ENCODE results near the gene PCDH9. TPM values are rescaled to one million over a fixed set of nuclear protein-coding genes. Genes with fewer than 3 reads are reported as not detected.

Gene PCDH9
- polyA plus RNA-seq, 1 experiment = 3.3 TPM

DNA sequence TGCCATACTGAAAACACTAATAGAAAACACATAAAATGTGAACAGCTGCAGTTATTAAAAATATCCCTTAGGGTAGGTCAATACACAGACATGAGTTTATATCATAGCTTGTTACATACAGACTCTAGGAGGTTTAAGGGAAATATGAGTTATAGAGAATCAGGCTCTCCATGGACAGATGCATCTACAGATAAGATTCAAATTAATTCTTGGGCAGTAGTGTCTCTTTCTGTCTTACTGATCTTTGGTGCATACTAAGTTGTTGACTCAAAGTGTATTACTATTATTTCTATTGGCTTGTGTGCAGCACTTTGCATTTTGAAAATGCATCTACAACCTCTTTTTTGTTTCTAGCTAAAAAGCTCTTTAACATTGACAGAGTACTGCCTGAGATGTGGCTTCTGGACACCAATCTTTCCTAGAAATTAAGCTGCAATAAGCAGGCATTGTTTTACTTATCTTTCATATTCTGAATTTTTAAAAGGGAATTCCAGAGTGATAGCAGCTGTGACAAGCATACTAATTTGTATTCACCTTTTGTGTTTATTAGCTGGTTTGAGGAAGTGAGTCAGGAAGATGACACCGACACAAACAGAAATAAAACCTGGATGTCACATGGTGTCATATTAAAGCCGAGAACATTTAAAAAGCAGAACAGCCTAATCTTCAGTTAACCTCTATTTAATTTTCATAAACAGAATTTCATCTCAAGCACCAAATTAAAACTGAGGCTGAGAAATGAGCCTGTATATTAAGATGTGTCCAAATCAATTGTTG is 399.0 kb downstream of the PCDH9 start:
- Histone ChIP-seq H3K9me3 (ENCODE audit: control insufficient read depth, insufficient read depth, low read length) (no peaks in the 10 kb centered on the region), H3K4me3 (ENCODE audit: low read depth, low read length) (no peak overlapping the region), H3K27me3 (ENCODE audit: control insufficient read depth, insufficient read depth, low read length) (no peaks in the 10 kb centered on the region), H3K27ac (ENCODE audit: low read depth, low read length) (no peak overlapping the region)
- DNase-seq (ENCODE audit: low read depth, low spot score) = no peak
- ChIA-PET CTCF (no interaction called here), POLR2A (no interaction called here)
- TF ChIP-seq, protein P1, sequence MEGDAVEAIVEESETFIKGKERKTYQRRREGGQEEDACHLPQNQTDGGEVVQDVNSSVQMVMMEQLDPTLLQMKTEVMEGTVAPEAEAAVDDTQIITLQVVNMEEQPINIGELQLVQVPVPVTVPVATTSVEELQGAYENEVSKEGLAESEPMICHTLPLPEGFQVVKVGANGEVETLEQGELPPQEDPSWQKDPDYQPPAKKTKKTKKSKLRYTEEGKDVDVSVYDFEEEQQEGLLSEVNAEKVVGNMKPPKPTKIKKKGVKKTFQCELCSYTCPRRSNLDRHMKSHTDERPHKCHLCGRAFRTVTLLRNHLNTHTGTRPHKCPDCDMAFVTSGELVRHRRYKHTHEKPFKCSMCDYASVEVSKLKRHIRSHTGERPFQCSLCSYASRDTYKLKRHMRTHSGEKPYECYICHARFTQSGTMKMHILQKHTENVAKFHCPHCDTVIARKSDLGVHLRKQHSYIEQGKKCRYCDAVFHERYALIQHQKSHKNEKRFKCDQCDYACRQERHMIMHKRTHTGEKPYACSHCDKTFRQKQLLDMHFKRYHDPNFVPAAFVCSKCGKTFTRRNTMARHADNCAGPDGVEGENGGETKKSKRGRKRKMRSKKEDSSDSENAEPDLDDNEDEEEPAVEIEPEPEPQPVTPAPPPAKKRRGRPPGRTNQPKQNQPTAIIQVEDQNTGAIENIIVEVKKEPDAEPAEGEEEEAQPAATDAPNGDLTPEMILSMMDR (IDR thresholded peaks at IDR 0.05; ENCODE audit: low read depth, low read length) = no peak

DNA sequence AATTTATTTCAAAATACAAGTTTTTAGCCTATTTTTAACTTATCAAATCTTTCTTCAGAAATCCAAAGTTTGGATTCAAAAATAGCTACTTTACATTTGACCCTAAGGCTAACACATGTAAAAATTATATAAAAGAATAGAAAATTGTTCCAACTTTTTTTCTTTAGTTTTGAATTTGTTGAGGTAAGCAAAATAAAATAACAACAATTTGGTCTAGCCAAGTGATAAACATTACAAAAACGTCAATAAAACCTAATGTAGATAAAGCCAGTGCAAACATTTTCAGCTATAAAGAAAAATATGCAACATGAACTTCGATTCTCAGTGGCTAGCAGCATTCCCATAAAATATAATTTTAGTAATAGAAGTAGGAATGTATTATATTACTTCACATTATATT is 400.3 kb downstream of the PCDH9 start:
- POLR2A ChIA-PET = no interaction called here
- Histone ChIP-seq H3K9me3 (ENCODE audit: control insufficient read depth, insufficient read depth, low read length) (no peaks in the 10 kb centered on the region), H3K27ac (ENCODE audit: low read depth, low read length) (no peak overlapping the region), H3K4me3 (ENCODE audit: low read depth, low read length) (no peak overlapping the region), H3K27me3 (ENCODE audit: control insufficient read depth, insufficient read depth, low read length) (no peaks in the 10 kb centered on the region)
- TF ChIP-seq, protein P1 (IDR thresholded peaks at IDR 0.05; ENCODE audit: low read depth, low read length) = no peak
- DNase-seq (ENCODE audit: low read depth, low spot score) = no peak
- CTCF ChIA-PET = no interaction called here

DNA sequence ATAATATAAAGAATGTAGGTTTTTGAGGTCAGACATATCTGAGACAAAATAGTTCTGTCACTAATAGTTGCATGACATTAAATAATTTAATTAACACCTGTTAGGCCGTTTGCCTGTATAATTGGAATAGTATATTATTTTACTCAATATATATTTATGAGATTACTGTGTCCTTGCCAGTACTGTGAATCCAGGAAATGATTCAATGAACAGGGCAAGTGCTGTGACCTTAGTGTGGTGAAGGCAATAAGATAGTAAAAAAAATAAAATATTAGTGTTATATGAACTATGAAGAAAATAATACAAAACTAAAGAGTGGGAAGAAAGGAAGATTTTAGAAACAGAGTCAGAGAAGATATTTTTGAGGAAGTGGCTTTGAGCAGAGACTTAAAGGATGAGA is 403.7 kb downstream of the PCDH9 start:
- DNase-seq (ENCODE audit: low read depth, low spot score) = no peak
- TF ChIP-seq, protein P1 (IDR thresholded peaks at IDR 0.05; ENCODE audit: low read depth, low read length) = no peak
- CTCF ChIA-PET = no interaction called here
- no peak overlapping the region for H3K27ac ChIP-seq (ENCODE audit: low read depth, low read length)
- no peak overlapping the region for H3K4me3 ChIP-seq (ENCODE audit: low read depth, low read length)
- H3K27me3 ChIP-seq (ENCODE audit: control insufficient read depth, insufficient read depth, low read length) = no peaks in the 10 kb centered on the region
- POLR2A ChIA-PET = no interaction called here
- H3K9me3 ChIP-seq (ENCODE audit: control insufficient read depth, insufficient read depth, low read length) = no peaks in the 10 kb centered on the region

DNA sequence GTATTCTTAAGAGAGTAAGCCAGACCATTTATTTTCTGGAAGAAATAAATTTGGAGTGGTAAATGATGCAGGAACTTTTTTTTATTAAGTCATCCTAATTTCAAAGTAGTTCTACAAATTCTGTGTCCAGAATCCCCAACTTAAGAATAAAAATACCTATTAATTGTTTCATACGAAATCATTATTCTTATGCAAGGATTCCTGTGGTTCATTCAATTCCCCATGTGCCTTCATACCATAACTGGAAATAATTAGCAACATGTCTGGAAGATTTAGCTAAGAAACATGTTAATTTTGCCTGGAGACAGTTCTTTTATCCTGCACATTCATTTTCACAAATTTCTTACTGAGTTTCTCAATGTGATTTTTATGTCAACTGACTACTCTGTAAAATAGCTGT is 408.6 kb downstream of the PCDH9 start:
- Histone ChIP-seq H3K4me3 (ENCODE audit: low read depth, low read length) (no peak overlapping the region), H3K27me3 (ENCODE audit: control insufficient read depth, insufficient read depth, low read length) (no peaks in the 10 kb centered on the region), H3K9me3 (ENCODE audit: control insufficient read depth, insufficient read depth, low read length) (no peaks in the 10 kb centered on the region), H3K27ac (ENCODE audit: low read depth, low read length) (no peak overlapping the region)
- DNase-seq (ENCODE audit: low read depth, low spot score) = no peak
- TF ChIP-seq, protein P1 (IDR thresholded peaks at IDR 0.05; ENCODE audit: low read depth, low read length) = no peak
- ChIA-PET CTCF (interaction anchor here (0.9 kb wide), 1 partner anchor 231 kb away, joined by 3 read pairs; no protein-coding TSS in a partner anchor), POLR2A (no interaction called here)

DNA sequence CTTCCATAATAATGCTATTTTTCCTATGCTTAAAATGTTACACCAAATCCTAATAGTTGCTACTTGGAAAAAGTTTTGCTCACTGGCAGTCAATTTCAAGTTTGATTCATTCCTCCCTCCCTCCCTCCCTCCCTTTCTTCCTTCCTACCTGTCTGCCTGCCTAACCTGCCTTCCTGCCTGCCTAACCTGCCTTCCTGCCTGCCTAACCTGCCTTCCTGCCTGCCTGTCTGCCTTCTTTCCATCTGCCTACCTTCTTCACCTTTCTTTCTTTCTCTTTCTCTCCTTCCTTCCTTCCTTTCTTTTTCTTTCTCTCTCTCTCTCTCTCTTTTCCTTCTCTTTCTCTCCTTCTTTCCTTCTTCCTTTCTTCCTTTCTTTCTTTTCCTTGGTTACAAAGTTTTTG is 418.7 kb downstream of the PCDH9 start:
- H3K4me3 ChIP-seq (ENCODE audit: low read depth, low read length) = no peak overlapping the region
- TF ChIP-seq, protein P1 (IDR thresholded peaks at IDR 0.05; ENCODE audit: low read depth, low read length) = no peak
- H3K27ac ChIP-seq (ENCODE audit: low read depth, low read length) = no peak overlapping the region
- DNase-seq (ENCODE audit: low read depth, low spot score) = no peak
- ChIA-PET CTCF (no interaction called here), POLR2A (no interaction called here)
- H3K27me3 ChIP-seq (ENCODE audit: control insufficient read depth, insufficient read depth, low read length) = no peaks in the 10 kb centered on the region
- no peaks in the 10 kb centered on the region for H3K9me3 ChIP-seq (ENCODE audit: control insufficient read depth, insufficient read depth, low read length)

Measured in AG04450 (cell line).